Measurements from ENCODE around the gene HOXD10.
A peak's percentile ranks its signal among the peaks of the same experiment; 100 is the strongest.

Gene HOXD10

GRCh38 chr2:176165370-176166050, 48.9 kb downstream of the HOXD10 start:
- DNase-seq: no peak

DNA sequence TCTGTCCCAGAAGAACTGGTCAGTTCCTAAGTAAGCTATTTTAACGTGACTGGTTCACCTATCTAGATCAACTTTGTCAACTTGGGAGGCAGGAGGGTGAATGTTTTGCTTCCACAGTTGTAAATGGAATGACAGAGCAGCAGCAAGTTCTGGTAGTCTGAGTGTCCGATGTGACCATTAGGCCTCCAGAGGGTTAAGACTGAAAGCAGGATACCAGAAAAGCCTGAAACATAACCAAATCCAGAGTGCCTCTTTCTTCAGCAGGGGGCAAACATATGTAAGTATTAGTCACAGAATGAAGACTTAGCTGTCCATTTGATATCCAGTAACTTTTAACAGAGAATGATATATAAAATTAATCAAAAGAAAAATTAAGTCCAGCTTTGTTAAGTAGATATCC, 49.7 kb downstream of the HOXD10 start:
- DNase-seq: peak; percentile 68

DNA sequence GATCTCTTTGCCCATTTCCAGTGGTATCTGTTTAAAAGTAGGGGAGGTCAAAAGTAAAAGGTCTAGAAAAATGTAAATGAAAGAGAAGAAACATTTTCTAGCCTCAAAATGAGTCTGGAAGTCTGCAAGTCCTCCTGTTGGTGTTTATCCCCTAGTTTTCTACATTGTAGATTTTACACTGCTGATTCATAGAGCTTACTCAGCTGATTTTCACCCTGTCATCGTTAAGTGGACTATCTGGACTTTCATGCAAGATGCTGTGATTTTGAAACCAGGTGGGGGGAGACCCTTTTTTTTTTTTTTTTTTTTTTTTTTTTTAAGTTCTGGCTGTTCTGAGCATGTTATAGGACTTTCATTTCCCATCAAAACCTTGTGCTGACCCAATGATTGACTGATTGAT, 50.8 kb downstream of the HOXD10 start:
- DNase-seq: peak; percentile 41

- no peak for DNase-seq
Observed at GRCh38 chr2:176169181-176169580, 52.6 kb downstream of the HOXD10 start.
